B cell (primary cell): ENCODE results near the gene WDR54.

Source experiments
- EZH2 ChIP-seq: IDR thresholded peaks from 2 replicates; pipeline ENCODE4 v1.6.1; 2012; ENCODE audit warnings: borderline replicate concordance, low read depth, mild to moderate bottlenecking, moderate library complexity, low read length; ENCODE audit not compliant: insufficient read depth, poor library complexity, severe bottlenecking
- TF ChIP-seq, protein P1 (sequence below): fragments of 200-600 bp; IDR thresholded peaks from one replicate; pipeline ENCODE4 v1.8.0; 2022; ENCODE audit warnings: antibody characterized with exemption, mild to moderate bottlenecking

DNA sequence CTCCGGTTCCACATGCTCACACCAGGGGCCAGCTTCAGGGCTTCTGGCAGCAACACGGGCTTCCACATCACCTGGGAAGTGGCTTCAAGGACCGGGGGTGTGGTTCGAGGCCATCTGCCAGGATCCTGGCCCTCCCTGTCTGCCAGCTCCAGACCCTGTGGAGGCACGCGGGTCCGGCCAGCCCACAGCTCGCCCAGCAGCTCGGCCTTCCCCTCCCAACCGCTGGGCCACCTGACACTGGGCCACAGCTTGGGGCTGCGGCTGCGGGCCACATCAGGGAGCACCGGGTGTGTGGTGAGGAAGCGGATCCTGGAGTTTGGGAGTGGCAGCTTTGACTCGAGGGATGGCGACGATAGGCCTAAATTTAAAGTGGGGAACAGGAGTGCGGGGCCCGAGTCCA, 7.1 kb upstream of the WDR54 start:
- no peak for TF ChIP-seq EZH2
- TF ChIP-seq, protein P1, sequence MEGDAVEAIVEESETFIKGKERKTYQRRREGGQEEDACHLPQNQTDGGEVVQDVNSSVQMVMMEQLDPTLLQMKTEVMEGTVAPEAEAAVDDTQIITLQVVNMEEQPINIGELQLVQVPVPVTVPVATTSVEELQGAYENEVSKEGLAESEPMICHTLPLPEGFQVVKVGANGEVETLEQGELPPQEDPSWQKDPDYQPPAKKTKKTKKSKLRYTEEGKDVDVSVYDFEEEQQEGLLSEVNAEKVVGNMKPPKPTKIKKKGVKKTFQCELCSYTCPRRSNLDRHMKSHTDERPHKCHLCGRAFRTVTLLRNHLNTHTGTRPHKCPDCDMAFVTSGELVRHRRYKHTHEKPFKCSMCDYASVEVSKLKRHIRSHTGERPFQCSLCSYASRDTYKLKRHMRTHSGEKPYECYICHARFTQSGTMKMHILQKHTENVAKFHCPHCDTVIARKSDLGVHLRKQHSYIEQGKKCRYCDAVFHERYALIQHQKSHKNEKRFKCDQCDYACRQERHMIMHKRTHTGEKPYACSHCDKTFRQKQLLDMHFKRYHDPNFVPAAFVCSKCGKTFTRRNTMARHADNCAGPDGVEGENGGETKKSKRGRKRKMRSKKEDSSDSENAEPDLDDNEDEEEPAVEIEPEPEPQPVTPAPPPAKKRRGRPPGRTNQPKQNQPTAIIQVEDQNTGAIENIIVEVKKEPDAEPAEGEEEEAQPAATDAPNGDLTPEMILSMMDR, result no peak
